ENCODE results near the gene EXPH5.
A peak's percentile ranks its signal among the peaks of the same experiment; 100 is the strongest.

The EXPH5 gene

GRCh38 chr11:108592591-108593213 lies 866 bp downstream of the EXPH5 start:
- H3K27ac ChIP-seq (ENCODE audit: low read depth, low read length) = no peak overlapping the region
- peak; percentile 38; the same call in 1 of the 2 replicates for TF ChIP-seq EZH2phosphoT487 (IDR thresholded peaks at IDR 0.05; ENCODE audit: borderline replicate concordance, low read length)
- TF ChIP-seq CTCF (IDR thresholded peaks at IDR 0.05; ENCODE audit: low read depth, low read length, poor library complexity, severe bottlenecking) = no peak
- H3F3A ChIP-seq (ENCODE audit: control insufficient read depth, insufficient read depth) = no peaks in the 10 kb centered on the region
- H3K79me2 ChIP-seq (ENCODE audit: control insufficient read depth, low read length) = no peaks in the 10 kb centered on the region
- peak overlapping the region; percentile 87 for H3K4me2 ChIP-seq (ENCODE audit: low read length)
- H3K27me3 ChIP-seq (ENCODE audit: control insufficient read depth, low read length) = peaks cover 41% of the 10 kb centered on the region
- H3K4me1 ChIP-seq (ENCODE audit: control insufficient read depth, low read length) = peaks cover 12% of the 10 kb centered on the region
- H3K4me3 ChIP-seq (ENCODE audit: low read length) = peak overlapping the region; percentile 74
- H3K9me3 ChIP-seq (ENCODE audit: control insufficient read depth, insufficient read depth, low read length) = no peaks in the 10 kb centered on the region
- H3K9me2 ChIP-seq (replicated peaks; ENCODE audit: control insufficient read depth, low read length) = no peaks in the 10 kb centered on the region
- H4K20me1 ChIP-seq (ENCODE audit: control insufficient read depth, insufficient read depth, low read depth, low read length) = no peaks in the 10 kb centered on the region
- no peaks in the 10 kb centered on the region for H3K36me3 ChIP-seq (ENCODE audit: control insufficient read depth, low read length)

- no peaks in the 10 kb centered on the region for H3K79me2 ChIP-seq (ENCODE audit: control insufficient read depth, low read length)
These were observed 1.7 kb downstream of the EXPH5 start for GRCh38 chr11:108591893-108592292.

DNA sequence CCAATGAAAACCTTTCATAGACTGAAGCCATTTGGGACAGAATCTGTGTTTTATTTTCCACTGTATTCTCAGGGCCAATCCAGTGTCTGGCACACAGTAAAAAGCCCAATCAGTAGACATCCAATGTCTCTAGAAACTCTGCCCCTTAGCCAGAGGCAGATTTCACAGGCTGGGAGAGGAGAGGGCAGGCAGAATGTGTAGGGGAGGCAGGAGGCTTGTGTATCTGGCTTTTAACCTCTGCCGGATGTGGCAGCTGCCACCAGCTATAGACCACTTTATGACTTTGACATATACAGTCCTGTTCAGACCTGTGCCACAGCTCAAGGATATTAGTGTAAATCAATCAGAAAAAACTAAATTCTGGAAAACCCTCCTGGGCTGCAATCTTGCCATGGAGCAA lies 4.4 kb downstream of the EXPH5 start:
- Histone ChIP-seq H3K9me3 (ENCODE audit: control insufficient read depth, insufficient read depth, low read length) (no peaks in the 10 kb centered on the region), H3K36me3 (ENCODE audit: control insufficient read depth, low read length) (no peaks in the 10 kb centered on the region), H3F3A (ENCODE audit: control insufficient read depth, insufficient read depth) (no peaks in the 10 kb centered on the region), H3K9me2 (replicated peaks; ENCODE audit: control insufficient read depth, low read length) (no peaks in the 10 kb centered on the region), H3K27ac (ENCODE audit: low read depth, low read length) (no peak overlapping the region), H3K27me3 (ENCODE audit: control insufficient read depth, low read length) (peaks cover 29% of the 10 kb centered on the region), H4K20me1 (ENCODE audit: control insufficient read depth, insufficient read depth, low read depth, low read length) (no peaks in the 10 kb centered on the region), H3K4me1 (ENCODE audit: control insufficient read depth, low read length) (peaks cover 11% of the 10 kb centered on the region), H3K4me3 (ENCODE audit: low read length) (no peak overlapping the region), H3K4me2 (ENCODE audit: low read length) (no peak overlapping the region), H3K79me2 (ENCODE audit: control insufficient read depth, low read length) (no peaks in the 10 kb centered on the region)
- no peak for TF ChIP-seq EZH2phosphoT487 (IDR thresholded peaks at IDR 0.05; ENCODE audit: borderline replicate concordance, low read length)
- TF ChIP-seq CTCF (IDR thresholded peaks at IDR 0.05; ENCODE audit: low read depth, low read length, poor library complexity, severe bottlenecking) = no peak

More at GRCh38 chr11:108591893-108592292, 1.7 kb downstream of the EXPH5 start:
- Histone ChIP-seq H3K4me3 (ENCODE audit: low read length) (no peak overlapping the region), H4K20me1 (ENCODE audit: control insufficient read depth, insufficient read depth, low read depth, low read length) (no peaks in the 10 kb centered on the region), H3K36me3 (ENCODE audit: control insufficient read depth, low read length) (no peaks in the 10 kb centered on the region), H3K9me3 (ENCODE audit: control insufficient read depth, insufficient read depth, low read length) (no peaks in the 10 kb centered on the region), H3K4me1 (ENCODE audit: control insufficient read depth, low read length) (peaks cover 12% of the 10 kb centered on the region), H3F3A (ENCODE audit: control insufficient read depth, insufficient read depth) (no peaks in the 10 kb centered on the region), H3K27me3 (ENCODE audit: control insufficient read depth, low read length) (peaks cover 41% of the 10 kb centered on the region), H3K4me2 (ENCODE audit: low read length) (no peak overlapping the region), H3K27ac (ENCODE audit: low read depth, low read length) (no peak overlapping the region), H3K9me2 (replicated peaks; ENCODE audit: control insufficient read depth, low read length) (no peaks in the 10 kb centered on the region)
- TF ChIP-seq CTCF (IDR thresholded peaks at IDR 0.05; ENCODE audit: low read depth, low read length, poor library complexity, severe bottlenecking) = no peak
- no peak for TF ChIP-seq EZH2phosphoT487 (IDR thresholded peaks at IDR 0.05; ENCODE audit: borderline replicate concordance, low read length)
